Heart right ventricle (tissue), 16 donors: ENCODE results near the gene BPIFB4. TPM values are rescaled to one million over a fixed set of nuclear protein-coding genes. Genes with fewer than 3 reads are reported as not detected.

ENCODE experiments used
- ATAC-seq, 8 donors: fragments of 200-7000 bp; cut with Tn5 transposase; one replicate each; pipeline ENCODE4 v1.9.1; 2020; ENCODE audit warnings: mild to moderate bottlenecking in 8 of 8, moderate library complexity in 8 of 8, moderate number of reproducible peaks in 1 of 8
- DNase-seq, 2 donors: peaks; one replicate each; pipeline ENCODE4 v3.0.0-alpha.2; 2020
- H3K27ac ChIP-seq, 10 donors: fragments of 200-600 bp; sonication (generic) in 2 of 10; one replicate each; pipeline versions ENCODE4 v1.5.0 to v1.8.0; 2020 to 2022; ENCODE audit warnings: mild to moderate bottlenecking in 3 of 10
- H3K27me3 ChIP-seq, 7 donors: fragments of 200-600 bp; one replicate each; pipeline ENCODE4 v1.8.0; 2021 to 2022; ENCODE audit warnings: mild to moderate bottlenecking in 2 of 7
- H3K36me3 ChIP-seq, 9 donors: fragments of 200-600 bp; sonication (generic) in 1 of 9; one replicate each; pipeline versions ENCODE4 v1.5.0 to v1.8.0; 2020 to 2022; ENCODE audit warnings: mild to moderate bottlenecking in 2 of 9
- H3K4me1 ChIP-seq, 9 donors: fragments of 200-600 bp; sonication (generic) in 1 of 9; one replicate each; pipeline versions ENCODE4 v1.5.0 to v1.8.0; 2020 to 2022; ENCODE audit warnings: mild to moderate bottlenecking in 4 of 9
- H3K4me3 ChIP-seq, 10 donors: fragments of 200-600 bp; sonication (generic) in 2 of 10; one replicate each; pipeline versions ENCODE4 v1.5.0 to v1.8.0; 2020 to 2022; ENCODE audit warnings: mild to moderate bottlenecking in 7 of 10, moderate library complexity in 2 of 10
- H3K9me3 ChIP-seq, 11 donors: fragments of 200-600 bp in 10 of 11; sonication (generic) in 2 of 11; one replicate each; pipeline versions ENCODE4 v1.5.0 to v1.8.0; 2013 to 2022; ENCODE audit warnings: mild to moderate bottlenecking in 2 of 11, control low read depth in 1 of 11, moderate library complexity in 1 of 11
- CTCF ChIP-seq, 9 donors: fragments of 200-600 bp; sonication (generic) in 2 of 9; IDR thresholded peaks; one replicate each; pipeline versions ENCODE4 v1.5.0 to v1.8.0; 2021 to 2022; ENCODE audit warnings: antibody characterized with exemption in 9 of 9, mild to moderate bottlenecking in 5 of 9, moderate library complexity in 1 of 9
- WGBS, 2 donors: extraction: QIAGEN DNeasy Blood & Tissue Kit; methylation state at CpG; one replicate each; pipeline ENCODE4 v1.1.7; 2013; ENCODE audit warnings: inconsistent platforms in 1 of 2; 5-methylcytosine and 5-hydroxymethylcytosine counted together
- intact Hi-C, 10 donors: fragments of 100-400 bp; cut with DNase I; formaldehyde crosslinking; loops; one replicate each; pipeline versions ENCODE4 v1.11.1 to v1.14.2; 2022
- polyA plus RNA-seq, 2 donors: library from polyadenylated mRNA; stranded (reverse); fragments of 200-250 nt; gene quantifications; one replicate each; pipeline ENCODE4 v1.2.3, GENCODE V29; 2013
- total RNA-seq, 10 donors: library from RNA; stranded (reverse); fragmentation: NEBNext Ultra II Directional in 3 of 10; extraction: Animal tissue kit (Norgen Biotek cat#: 25700) in 3 of 10; gene quantifications; one replicate each; pipeline versions ENCODE4 v1.2.1 to v1.2.4, GENCODE V29; 2021 to 2023
- donor health status: Arrhythmogenic right ventricular cardiomyopathy.
- donor health status: ischemic (EF 13 %, LVEDD 7.1; RV severe dilation, severe dysfunction).
- donor health status: healthy with polysubstance abuse.
- donor health status: DM: no; HTN: yes; CAD: no.
- donor health status: DM: no; HTN: no; CAD: no.
- donor health status: ischemic (EF 25% LVEDD 6.9; RV normal size, moderate dysfunction).
- donor health status: ischemic (EF 25% LVEDD 5.7; RV mildly dilated, moderate dysfunction).
- donor health status: healthy.
- donor health status: DM: yes; HTN: yes; CAD: no.
- donor health status: Ischemic cardiomyopathy.
- donor health status: ischemic (EF 35%, LVEDD 5.7; RV mildly dilated, moderate dysfunction).
- donor health status: nonischemic (EF 11% LVEDD 7.7; RV severe dilation, severe dysfunction).
- donor health status: DM: yes; HTN: yes; CAD: no.
- donor health status: PGD.
- donor health status: ischemic (EF 29% LVEDD 5.4; RV normal size, mild dysfunction).
- donor health status: nonischemic (EF 23%, LVEDD 6.1; RV moderate dilation, normal function).

Gene BPIFB4
- total and polyA plus RNA-seq, 12 donors: not detected

GRCh38 chr20:33139467-33139866 is 60.0 kb downstream of the BPIFB4 start:
- intact Hi-C loops: no loop called here
- TF ChIP-seq CTCF (IDR thresholded peaks at IDR 0.05): no peak
- Histone ChIP-seq H3K27me3 (peaks cover 0 to 7% (median 0%) of the 10 kb centered on the region in 7 donors), H3K36me3 (no peaks in the 10 kb centered on the region), H3K9me3 (peaks cover 0 to 27% (median 0%) of the 10 kb centered on the region in 11 donors), H3K4me1 (no peaks in the 10 kb centered on the region), H3K4me3 (no peak overlapping the region), H3K27ac (no peak overlapping the region)
- DNase-seq (no peak), ATAC-seq (no peak)

- DNase-seq: no peak
- 74% methylated on average over 5 of the region's 5 CpGs for WGBS, 2 donors
- Histone ChIP-seq H3K27ac (no peak overlapping the region), H3K4me1 (no peaks in the 10 kb centered on the region), H3K27me3 (peaks cover 0 to 13% (median 4%) of the 10 kb centered on the region in 7 donors), H3K4me3 (no peak overlapping the region), H3K36me3 (no peaks in the 10 kb centered on the region), H3K9me3 (peaks cover 0 to 20% (median 0%) of the 10 kb centered on the region in 11 donors)
- no peak for ATAC-seq
- no peak for TF ChIP-seq CTCF (IDR thresholded peaks at IDR 0.05)
- intact Hi-C loops: no loop called here
These were observed 66.1 kb downstream of the BPIFB4 start for GRCh38 chr20:33145521-33145920.

- Histone ChIP-seq H3K9me3 (peaks cover 0 to 19% (median 0%) of the 10 kb centered on the region in 11 donors), H3K36me3 (no peaks in the 10 kb centered on the region), H3K4me3 (no peak overlapping the region), H3K4me1 (no peaks in the 10 kb centered on the region), H3K27ac (no peak overlapping the region), H3K27me3 (peaks cover 0 to 17% (median 4%) of the 10 kb centered on the region in 7 donors)
- DNase-seq (no peak), ATAC-seq (no peak)
- TF ChIP-seq CTCF (IDR thresholded peaks at IDR 0.05): no peak
- intact Hi-C loops: no loop called here
- 85 to 86% methylated on average over 5 of the region's 5 CpGs for WGBS, 2 donors
These were observed 67.9 kb downstream of the BPIFB4 start for GRCh38 chr20:33147299-33147698.

- Histone ChIP-seq H3K36me3 (no peaks in the 10 kb centered on the region), H3K27me3 (peaks cover 0 to 23% (median 8%) of the 10 kb centered on the region in 7 donors), H3K4me1 (no peaks in the 10 kb centered on the region), H3K9me3 (peaks cover 0 to 11% (median 0%) of the 10 kb centered on the region in 11 donors), H3K27ac (no peak overlapping the region), H3K4me3 (no peak overlapping the region)
- intact Hi-C loops: no loop called here
- WGBS, 2 donors: 86 to 89% methylated on average over 4 of the region's 4 CpGs
- DNase-seq (no peak), ATAC-seq (no peak)
- TF ChIP-seq CTCF (IDR thresholded peaks at IDR 0.05): no peak
These were observed 68.6 kb downstream of the BPIFB4 start for GRCh38 chr20:33148040-33148439.
